ENCODE data around the gene MARK2.
A peak's percentile ranks its signal among the peaks of the same experiment; 100 is the strongest.

The MARK2 gene

GRCh38 chr11:63882555-63883242, 43.8 kb downstream of the MARK2 start:
- Histone ChIP-seq H3K9ac (ENCODE audit: low read depth, low read length) (no peak overlapping the region), H3K4me3 (ENCODE audit: low read depth, low read length) (peak overlapping the region; percentile 34; the same call in 1 of the 2 replicates), H3K4me1 (ENCODE audit: control insufficient read depth, insufficient read depth, low read length) (peaks cover 35% of the 10 kb centered on the region), H3K36me3 (ENCODE audit: control insufficient read depth, insufficient read depth, low read length) (no peaks in the 10 kb centered on the region), H3K9me3 (ENCODE audit: control insufficient read depth, insufficient read depth, low read length) (no peaks in the 10 kb centered on the region), H3K27ac (ENCODE audit: low read depth, low read length) (peak overlapping the region; percentile 56), H3K27me3 (ENCODE audit: control insufficient read depth, insufficient read depth, low read length) (no peaks in the 10 kb centered on the region)

GRCh38 chr11:63883791-63884190, 44.9 kb downstream of the MARK2 start:
- no peaks in the 10 kb centered on the region for H3K27me3 ChIP-seq (ENCODE audit: control insufficient read depth, insufficient read depth, low read length)
- no peak overlapping the region for H3K4me3 ChIP-seq (ENCODE audit: low read depth, low read length)
- peak overlapping the region; percentile 17 for H3K27ac ChIP-seq (ENCODE audit: low read depth, low read length)
- no peak overlapping the region for H3K9ac ChIP-seq (ENCODE audit: low read depth, low read length)
- no peaks in the 10 kb centered on the region for H3K9me3 ChIP-seq (ENCODE audit: control insufficient read depth, insufficient read depth, low read length)
- H3K36me3 ChIP-seq (ENCODE audit: control insufficient read depth, insufficient read depth, low read length): no peaks in the 10 kb centered on the region
- peaks cover 41% of the 10 kb centered on the region for H3K4me1 ChIP-seq (ENCODE audit: control insufficient read depth, insufficient read depth, low read length)

- Histone ChIP-seq H3K36me3 (ENCODE audit: control insufficient read depth, insufficient read depth, low read length) (no peaks in the 10 kb centered on the region), H3K27ac (ENCODE audit: low read depth, low read length) (peak overlapping the region; percentile 17), H3K4me1 (ENCODE audit: control insufficient read depth, insufficient read depth, low read length) (peaks cover 41% of the 10 kb centered on the region), H3K9ac (ENCODE audit: low read depth, low read length) (no peak overlapping the region), H3K4me3 (ENCODE audit: low read depth, low read length) (no peak overlapping the region), H3K9me3 (ENCODE audit: control insufficient read depth, insufficient read depth, low read length) (no peaks in the 10 kb centered on the region), H3K27me3 (ENCODE audit: control insufficient read depth, insufficient read depth, low read length) (no peaks in the 10 kb centered on the region)
Observed at GRCh38 chr11:63884196-63884932, 45.5 kb downstream of the MARK2 start.

- Histone ChIP-seq H3K9me3 (ENCODE audit: control insufficient read depth, insufficient read depth, low read length) (no peaks in the 10 kb centered on the region), H3K27ac (ENCODE audit: low read depth, low read length) (peak overlapping the region; percentile 74), H3K9ac (ENCODE audit: low read depth, low read length) (no peak overlapping the region), H3K36me3 (ENCODE audit: control insufficient read depth, insufficient read depth, low read length) (peaks cover 2% of the 10 kb centered on the region; the same call in 1 of the 2 replicates), H3K27me3 (ENCODE audit: control insufficient read depth, insufficient read depth, low read length) (no peaks in the 10 kb centered on the region), H3K4me1 (ENCODE audit: control insufficient read depth, insufficient read depth, low read length) (peaks cover 27% of the 10 kb centered on the region), H3K4me3 (ENCODE audit: low read depth, low read length) (no peak overlapping the region)
Observed at GRCh38 chr11:63887386-63887999, 48.6 kb downstream of the MARK2 start.

GRCh38 chr11:63888170-63889086, 49.5 kb downstream of the MARK2 start:
- Histone ChIP-seq H3K27me3 (ENCODE audit: control insufficient read depth, insufficient read depth, low read length) (no peaks in the 10 kb centered on the region), H3K9ac (ENCODE audit: low read depth, low read length) (peak overlapping the region; percentile 2; the same call in 1 of the 2 replicates), H3K36me3 (ENCODE audit: control insufficient read depth, insufficient read depth, low read length) (peaks cover 2% of the 10 kb centered on the region; the same call in 1 of the 2 replicates), H3K9me3 (ENCODE audit: control insufficient read depth, insufficient read depth, low read length) (no peaks in the 10 kb centered on the region), H3K4me1 (ENCODE audit: control insufficient read depth, insufficient read depth, low read length) (peaks cover 19% of the 10 kb centered on the region), H3K27ac (ENCODE audit: low read depth, low read length) (peak overlapping the region; percentile 74), H3K4me3 (ENCODE audit: low read depth, low read length) (no peak overlapping the region; the same call in 1 of the 2 replicates)

GRCh38 chr11:63889344-63889743, 50.4 kb downstream of the MARK2 start:
- H3K36me3 ChIP-seq (ENCODE audit: control insufficient read depth, insufficient read depth, low read length): peaks cover 2% of the 10 kb centered on the region; the same call in 1 of the 2 replicates
- no peak overlapping the region for H3K27ac ChIP-seq (ENCODE audit: low read depth, low read length)
- no peaks in the 10 kb centered on the region for H3K27me3 ChIP-seq (ENCODE audit: control insufficient read depth, insufficient read depth, low read length)
- H3K4me3 ChIP-seq (ENCODE audit: low read depth, low read length): no peak overlapping the region
- H3K9me3 ChIP-seq (ENCODE audit: control insufficient read depth, insufficient read depth, low read length): no peaks in the 10 kb centered on the region
- H3K9ac ChIP-seq (ENCODE audit: low read depth, low read length): no peak overlapping the region
- peaks cover 19% of the 10 kb centered on the region for H3K4me1 ChIP-seq (ENCODE audit: control insufficient read depth, insufficient read depth, low read length)

GRCh38 chr11:63890368-63890767, 51.5 kb downstream of the MARK2 start:
- Histone ChIP-seq H3K9ac (ENCODE audit: low read depth, low read length) (no peak overlapping the region), H3K4me1 (ENCODE audit: control insufficient read depth, insufficient read depth, low read length) (peaks cover 19% of the 10 kb centered on the region), H3K4me3 (ENCODE audit: low read depth, low read length) (no peak overlapping the region), H3K27ac (ENCODE audit: low read depth, low read length) (no peak overlapping the region), H3K27me3 (ENCODE audit: control insufficient read depth, insufficient read depth, low read length) (no peaks in the 10 kb centered on the region), H3K9me3 (ENCODE audit: control insufficient read depth, insufficient read depth, low read length) (no peaks in the 10 kb centered on the region), H3K36me3 (ENCODE audit: control insufficient read depth, insufficient read depth, low read length) (peaks cover 9% of the 10 kb centered on the region; the same call in 1 of the 2 replicates)

GRCh38 chr11:63892228-63892627, 53.3 kb downstream of the MARK2 start:
- Histone ChIP-seq H3K4me1 (ENCODE audit: control insufficient read depth, insufficient read depth, low read length) (peaks cover 18% of the 10 kb centered on the region), H3K36me3 (ENCODE audit: control insufficient read depth, insufficient read depth, low read length) (peaks cover 24% of the 10 kb centered on the region), H3K27me3 (ENCODE audit: control insufficient read depth, insufficient read depth, low read length) (no peaks in the 10 kb centered on the region), H3K9ac (ENCODE audit: low read depth, low read length) (no peak overlapping the region; the same call in 1 of the 2 replicates), H3K9me3 (ENCODE audit: control insufficient read depth, insufficient read depth, low read length) (no peaks in the 10 kb centered on the region), H3K4me3 (ENCODE audit: low read depth, low read length) (no peak overlapping the region), H3K27ac (ENCODE audit: low read depth, low read length) (no peak overlapping the region)

GRCh38 chr11:63893355-63893754, 54.4 kb downstream of the MARK2 start:
- peaks cover 8% of the 10 kb centered on the region; the same call in 1 of the 2 replicates for H3K4me1 ChIP-seq (ENCODE audit: control insufficient read depth, insufficient read depth, low read length)
- H3K9ac ChIP-seq (ENCODE audit: low read depth, low read length): no peak overlapping the region
- H3K36me3 ChIP-seq (ENCODE audit: control insufficient read depth, insufficient read depth, low read length): peaks cover 35% of the 10 kb centered on the region
- H3K27me3 ChIP-seq (ENCODE audit: control insufficient read depth, insufficient read depth, low read length): no peaks in the 10 kb centered on the region
- no peak overlapping the region for H3K4me3 ChIP-seq (ENCODE audit: low read depth, low read length)
- H3K27ac ChIP-seq (ENCODE audit: low read depth, low read length): no peak overlapping the region
- H3K9me3 ChIP-seq (ENCODE audit: control insufficient read depth, insufficient read depth, low read length): no peaks in the 10 kb centered on the region

GRCh38 chr11:63896071-63896470, 57.2 kb downstream of the MARK2 start:
- no peaks in the 10 kb centered on the region for H3K9me3 ChIP-seq (ENCODE audit: control insufficient read depth, insufficient read depth, low read length)
- peaks cover 60% of the 10 kb centered on the region for H3K36me3 ChIP-seq (ENCODE audit: control insufficient read depth, insufficient read depth, low read length)
- no peaks in the 10 kb centered on the region for H3K4me1 ChIP-seq (ENCODE audit: control insufficient read depth, insufficient read depth, low read length)
- H3K9ac ChIP-seq (ENCODE audit: low read depth, low read length): no peak overlapping the region
- no peak overlapping the region for H3K27ac ChIP-seq (ENCODE audit: low read depth, low read length)
- H3K4me3 ChIP-seq (ENCODE audit: low read depth, low read length): no peak overlapping the region
- H3K27me3 ChIP-seq (ENCODE audit: control insufficient read depth, insufficient read depth, low read length): no peaks in the 10 kb centered on the region
